Activated naive CD8-positive, alpha-beta T cell (primary cell): ENCODE results near the gene ADAD2.
A peak's percentile ranks its signal among the peaks of the same experiment; 100 is the strongest.

Experiments used
- H3K27ac Mint-ChIP-seq: one replicate; pipeline ENCODE4 v1.8.0; 2021; ENCODE audit warnings: mixed read lengths
- H3K27me3 Mint-ChIP-seq: one replicate; pipeline ENCODE4 v1.8.0; 2021; ENCODE audit warnings: mixed read lengths
- H3K36me3 Mint-ChIP-seq: one replicate; pipeline ENCODE4 v1.8.0; 2021; ENCODE audit warnings: mixed read lengths
- H3K4me1 Mint-ChIP-seq: one replicate; pipeline ENCODE4 v1.8.0; 2021; ENCODE audit warnings: low read depth, mixed read lengths
- H3K4me3 Mint-ChIP-seq: one replicate; pipeline ENCODE4 v1.8.0; 2021; ENCODE audit warnings: mild to moderate bottlenecking, mixed read lengths
- H3K9me3 Mint-ChIP-seq: one replicate; pipeline ENCODE4 v1.8.0; 2021; ENCODE audit warnings: low read depth, mixed read lengths

Gene ADAD2

DNA sequence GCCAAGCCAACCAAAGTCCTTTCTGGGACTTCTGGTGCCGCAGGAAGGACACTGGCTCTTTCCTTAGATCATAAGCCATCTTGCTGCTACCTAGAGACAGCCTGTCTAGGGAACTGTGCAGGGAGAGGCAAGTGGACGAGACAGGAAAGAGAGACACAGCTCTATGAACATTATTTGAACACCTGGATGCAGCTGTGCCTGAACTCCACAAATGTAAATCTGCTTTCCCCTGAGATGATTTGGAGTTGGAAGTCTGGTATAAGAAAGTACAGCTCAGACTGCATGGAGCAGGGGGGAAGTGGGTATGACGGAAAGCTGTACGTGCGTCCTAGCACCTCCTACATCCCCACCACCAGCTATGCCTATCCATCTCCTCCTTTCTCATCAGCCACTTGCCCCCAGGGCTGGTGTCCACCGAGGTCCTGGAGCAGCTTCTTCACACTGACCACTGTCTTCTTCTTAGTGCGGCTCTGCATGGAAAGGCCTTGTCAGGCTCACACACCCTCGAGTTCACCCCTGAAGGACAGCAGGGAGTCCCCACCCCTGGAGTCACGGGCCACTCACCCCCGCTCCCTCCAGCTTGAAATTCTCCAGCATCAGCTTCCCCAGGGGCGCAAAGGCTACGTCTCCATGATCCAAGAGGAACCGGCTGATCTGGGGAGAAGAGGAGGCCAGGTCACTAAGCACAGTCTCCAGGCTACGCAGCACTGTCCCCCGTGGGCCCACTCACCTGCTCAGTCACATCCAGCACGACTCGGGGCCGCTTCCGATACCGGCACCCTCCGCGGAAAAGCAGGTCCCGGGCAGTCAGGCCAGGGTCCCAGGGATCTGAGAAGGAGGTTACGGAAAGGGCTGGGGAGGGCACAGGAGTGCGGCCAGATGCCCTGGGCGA lies 8.0 kb upstream of the ADAD2 start:
- Mint-ChIP-seq H3K36me3 (peaks cover 3% of the 10 kb centered on the region), H3K27ac (no peak overlapping the region), H3K4me1 (peaks cover 23% of the 10 kb centered on the region), H3K4me3 (no peak overlapping the region), H3K27me3 (no peaks in the 10 kb centered on the region), H3K9me3 (no peaks in the 10 kb centered on the region)

DNA sequence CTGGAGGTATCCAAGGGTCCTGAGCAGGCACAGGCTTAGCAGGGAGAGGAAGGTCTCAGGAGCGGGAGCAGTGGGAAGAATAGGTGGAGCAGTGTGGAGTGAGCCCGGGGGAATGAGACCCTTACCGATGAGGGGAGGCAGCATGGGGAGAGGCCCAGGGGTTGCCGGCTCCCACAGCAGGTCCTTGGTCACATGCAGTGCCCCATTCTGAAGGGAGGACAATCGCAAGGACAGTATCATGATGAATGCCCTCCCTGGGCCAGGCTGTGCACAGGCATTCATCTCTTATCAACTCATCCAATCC lies 7.4 kb upstream of the ADAD2 start:
- peaks cover 3% of the 10 kb centered on the region for H3K36me3 Mint-ChIP-seq
- H3K4me3 Mint-ChIP-seq = no peak overlapping the region

GRCh38 chr16:84183911-84184591 lies 6.9 kb upstream of the ADAD2 start:
- Mint-ChIP-seq H3K9me3 (no peaks in the 10 kb centered on the region), H3K27ac (peak overlapping the region; percentile 12), H3K4me3 (peak overlapping the region; percentile 91), H3K4me1 (peaks cover 19% of the 10 kb centered on the region), H3K27me3 (no peaks in the 10 kb centered on the region), H3K36me3 (peaks cover 3% of the 10 kb centered on the region)

More for the DNA sequence above, 7.4 kb upstream of the ADAD2 start:
- Mint-ChIP-seq H3K27me3 (no peaks in the 10 kb centered on the region), H3K9me3 (no peaks in the 10 kb centered on the region), H3K4me1 (peaks cover 19% of the 10 kb centered on the region), H3K27ac (no peak overlapping the region)

- H3K36me3 Mint-ChIP-seq = peaks cover 3% of the 10 kb centered on the region
- peak overlapping the region; percentile 41 for H3K27ac Mint-ChIP-seq
- H3K9me3 Mint-ChIP-seq = no peaks in the 10 kb centered on the region
- no peaks in the 10 kb centered on the region for H3K27me3 Mint-ChIP-seq
- peaks cover 19% of the 10 kb centered on the region for H3K4me1 Mint-ChIP-seq
- H3K4me3 Mint-ChIP-seq = peak overlapping the region; percentile 91
Observed at GRCh38 chr16:84184775-84185174, 6.2 kb upstream of the ADAD2 start.

- H3K27me3 Mint-ChIP-seq = no peaks in the 10 kb centered on the region
- H3K27ac Mint-ChIP-seq = peak within 1 kb of the TSS; percentile 89
- H3K9me3 Mint-ChIP-seq = no peaks in the 10 kb centered on the region
- peaks cover 3% of the 10 kb centered on the region for H3K36me3 Mint-ChIP-seq
- H3K4me1 Mint-ChIP-seq = peaks cover 19% of the 10 kb centered on the region
- peak within 1 kb of the TSS; percentile 91 for H3K4me3 Mint-ChIP-seq
Observed at GRCh38 chr16:84186685-84187437, 4.1 kb upstream of the ADAD2 start, which contains the start of gene TAF1C. TAF1C (minus strand) TSS chr16:84187057; CDS start chr16:84184988, 2,069 bp downstream.

- Mint-ChIP-seq H3K27me3 (no peaks in the 10 kb centered on the region), H3K27ac (no peak overlapping the region), H3K36me3 (no peaks in the 10 kb centered on the region), H3K9me3 (no peaks in the 10 kb centered on the region), H3K4me1 (peaks cover 14% of the 10 kb centered on the region), H3K4me3 (no peak overlapping the region)
Observed at GRCh38 chr16:84191466-84191865, 509 bp downstream of the ADAD2 start.

DNA sequence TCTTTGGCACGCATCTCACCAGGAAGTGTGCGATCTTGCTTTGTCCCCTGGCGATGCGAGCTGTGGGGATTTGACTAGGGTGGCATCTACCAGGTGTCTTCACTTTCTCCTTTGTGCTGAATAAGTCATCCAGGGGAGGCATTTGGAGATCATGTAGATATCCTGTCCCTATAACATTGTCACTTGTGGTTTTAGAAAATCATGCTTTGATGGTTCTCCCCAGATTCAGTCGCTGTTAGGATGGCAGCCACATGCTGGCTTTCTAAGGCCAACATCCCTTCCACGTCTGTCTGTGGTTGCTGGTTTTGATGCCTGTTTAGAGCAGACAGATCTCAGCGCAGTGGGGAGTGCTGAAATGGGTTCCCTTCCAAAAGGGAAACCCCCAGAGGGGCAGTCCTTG lies 2.5 kb downstream of the ADAD2 start:
- H3K27ac Mint-ChIP-seq = peak overlapping the region; percentile 73
- no peaks in the 10 kb centered on the region for H3K36me3 Mint-ChIP-seq
- H3K4me1 Mint-ChIP-seq = peaks cover 14% of the 10 kb centered on the region
- no peaks in the 10 kb centered on the region for H3K9me3 Mint-ChIP-seq
- H3K4me3 Mint-ChIP-seq = peak overlapping the region; percentile 69
- no peaks in the 10 kb centered on the region for H3K27me3 Mint-ChIP-seq

DNA sequence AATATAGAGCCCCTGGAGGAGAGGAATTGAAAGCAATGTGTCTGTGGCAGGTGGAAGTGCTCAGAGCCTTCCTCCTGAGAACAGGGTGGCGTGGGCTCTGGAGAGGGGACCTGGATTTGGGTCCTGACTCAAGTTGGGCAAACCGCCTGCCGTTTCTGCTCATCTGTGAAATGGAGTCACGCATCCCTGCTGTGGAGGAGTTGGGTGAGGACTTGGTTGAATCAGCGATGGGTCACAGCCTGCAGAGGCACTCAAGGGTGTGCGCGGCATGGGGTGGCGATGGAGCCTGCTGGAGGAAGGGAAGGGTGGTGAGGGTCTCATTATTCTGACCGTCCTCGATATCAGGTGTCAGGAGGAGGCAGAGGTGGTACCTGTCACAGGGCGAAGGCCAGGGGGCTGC lies 3.1 kb downstream of the ADAD2 start:
- peak overlapping the region; percentile 73 for H3K27ac Mint-ChIP-seq
- no peaks in the 10 kb centered on the region for H3K27me3 Mint-ChIP-seq
- H3K9me3 Mint-ChIP-seq = no peaks in the 10 kb centered on the region
- H3K4me1 Mint-ChIP-seq = peaks cover 14% of the 10 kb centered on the region
- H3K36me3 Mint-ChIP-seq = no peaks in the 10 kb centered on the region
- H3K4me3 Mint-ChIP-seq = peak overlapping the region; percentile 69

DNA sequence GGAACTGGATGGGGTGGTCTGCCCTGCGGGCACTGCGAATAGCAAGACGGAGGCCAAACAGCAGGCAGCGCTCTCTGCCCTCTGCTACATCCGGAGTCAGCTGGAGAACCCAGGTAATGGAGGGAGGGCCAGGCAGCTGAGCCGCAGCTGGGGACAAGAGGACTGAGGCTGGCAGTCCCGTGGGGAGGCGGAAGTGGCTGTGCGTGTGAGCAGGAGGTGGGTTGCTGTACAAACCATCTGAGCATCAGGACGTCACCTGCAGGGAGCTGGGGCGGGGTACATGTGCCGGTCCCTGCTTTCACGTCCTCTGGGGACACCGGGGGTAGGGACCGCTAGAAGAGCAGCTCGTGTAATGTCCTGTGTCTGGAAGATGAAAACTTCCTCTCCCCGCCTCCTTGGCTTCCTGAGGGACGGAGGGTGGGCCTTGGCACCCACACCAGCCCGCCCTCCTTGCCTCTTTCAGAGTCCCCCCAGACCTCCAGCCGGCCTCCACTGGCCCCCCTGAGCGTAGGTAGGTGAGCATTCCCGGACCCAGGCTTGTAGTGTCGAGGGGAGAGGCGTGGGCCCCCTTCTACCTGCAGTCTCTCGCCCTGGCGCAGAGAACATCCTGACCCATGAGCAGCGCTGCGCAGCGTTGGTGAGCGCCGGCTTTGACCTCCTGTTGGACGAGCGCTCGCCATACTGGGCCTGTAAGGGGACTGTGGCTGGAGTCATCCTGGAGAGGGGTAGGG lies 3.7 kb downstream of the ADAD2 start:
- Mint-ChIP-seq H3K27ac (peak overlapping the region; percentile 73), H3K4me3 (peak overlapping the region; percentile 69), H3K27me3 (no peaks in the 10 kb centered on the region)

DNA sequence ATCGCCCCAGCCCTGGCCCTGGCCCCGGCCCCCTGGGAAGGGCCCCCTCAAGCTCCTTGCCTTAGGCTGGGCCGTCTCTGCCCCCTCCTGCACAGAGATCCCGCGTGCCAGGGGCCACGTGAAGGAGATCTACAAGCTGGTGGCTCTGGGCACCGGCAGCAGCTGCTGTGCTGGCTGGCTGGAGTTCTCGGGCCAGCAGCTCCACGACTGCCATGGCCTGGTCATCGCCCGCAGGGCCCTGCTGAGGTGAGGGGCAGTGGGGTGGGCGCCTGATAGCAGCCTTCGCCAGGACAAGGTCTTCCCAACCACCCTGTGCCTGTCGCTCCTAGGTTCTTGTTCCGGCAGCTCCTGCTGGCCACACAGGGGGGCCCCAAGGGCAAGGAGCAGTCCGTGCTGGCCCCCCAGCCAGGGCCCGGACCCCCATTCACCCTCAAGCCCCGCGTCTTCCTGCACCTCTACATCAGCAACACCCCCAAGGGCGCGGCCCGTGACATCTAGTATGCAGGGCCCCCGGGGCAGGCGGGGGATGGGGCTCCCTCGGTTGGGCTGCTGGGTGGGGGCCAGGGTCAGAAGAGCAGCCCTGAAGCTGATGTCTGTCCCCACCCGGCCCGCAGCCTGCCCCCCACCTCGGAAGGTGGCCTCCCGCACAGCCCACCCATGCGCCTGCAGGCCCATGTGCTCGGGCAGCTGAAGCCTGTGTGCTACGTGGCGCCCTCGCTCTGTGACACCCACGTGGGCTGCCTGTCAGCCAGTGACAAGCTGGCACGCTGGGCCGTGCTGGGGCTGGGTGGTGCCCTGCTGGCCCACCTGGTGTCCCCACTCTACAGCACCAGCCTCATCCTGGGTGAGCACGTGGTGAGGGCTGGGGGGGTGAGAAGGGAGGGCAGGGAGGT lies 4.5 kb downstream of the ADAD2 start:
- no peaks in the 10 kb centered on the region for H3K9me3 Mint-ChIP-seq
- H3K4me1 Mint-ChIP-seq = peaks cover 14% of the 10 kb centered on the region
- H3K27ac Mint-ChIP-seq = no peak overlapping the region
- H3K36me3 Mint-ChIP-seq = no peaks in the 10 kb centered on the region
- H3K4me3 Mint-ChIP-seq = no peak overlapping the region
- H3K27me3 Mint-ChIP-seq = no peaks in the 10 kb centered on the region

More for the DNA sequence above, 3.7 kb downstream of the ADAD2 start:
- peaks cover 14% of the 10 kb centered on the region for H3K4me1 Mint-ChIP-seq
- H3K9me3 Mint-ChIP-seq = no peaks in the 10 kb centered on the region
- no peaks in the 10 kb centered on the region for H3K36me3 Mint-ChIP-seq

GRCh38 chr16:84196101-84196500 lies 5.1 kb downstream of the ADAD2 start:
- H3K27me3 Mint-ChIP-seq = no peaks in the 10 kb centered on the region
- H3K4me3 Mint-ChIP-seq = no peak overlapping the region
- H3K9me3 Mint-ChIP-seq = no peaks in the 10 kb centered on the region
- H3K36me3 Mint-ChIP-seq = no peaks in the 10 kb centered on the region
- H3K27ac Mint-ChIP-seq = no peak overlapping the region
- H3K4me1 Mint-ChIP-seq = peaks cover 14% of the 10 kb centered on the region

DNA sequence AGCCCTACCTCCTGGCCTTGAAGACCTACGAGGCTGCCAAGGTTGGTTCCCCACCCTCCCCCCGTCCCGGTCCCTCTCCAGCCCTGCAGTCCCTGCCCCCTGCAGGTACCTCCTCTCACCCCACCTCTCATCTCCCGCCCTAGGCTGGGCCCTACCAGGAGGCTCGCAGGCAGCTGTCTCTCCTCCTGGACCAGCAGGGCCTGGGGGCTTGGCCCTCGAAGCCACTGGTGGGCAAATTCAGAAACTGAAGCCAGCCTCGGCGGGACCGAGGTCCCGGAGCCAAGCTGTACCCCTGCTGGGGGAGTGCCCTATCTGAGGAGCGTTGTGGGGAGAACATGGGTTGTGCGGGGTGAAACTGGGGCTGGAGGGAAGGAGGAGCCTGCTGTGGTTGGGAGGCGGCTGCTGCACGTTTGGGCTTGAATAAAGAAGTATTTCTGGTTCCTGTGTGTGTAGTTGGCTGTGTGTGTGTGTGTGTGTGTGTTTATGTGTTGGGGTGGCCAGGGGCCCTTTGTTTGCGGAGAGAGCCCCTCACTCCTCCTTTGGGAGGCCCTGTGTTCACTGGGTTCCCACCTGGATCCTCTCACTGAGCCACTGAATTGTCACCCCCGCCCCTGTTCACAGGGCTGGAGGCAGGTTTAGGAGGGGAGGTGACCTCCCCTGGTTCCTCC lies 5.9 kb downstream of the ADAD2 start:
- peaks cover 14% of the 10 kb centered on the region for H3K4me1 Mint-ChIP-seq
- H3K27ac Mint-ChIP-seq = no peak overlapping the region
- no peaks in the 10 kb centered on the region for H3K27me3 Mint-ChIP-seq
- no peaks in the 10 kb centered on the region for H3K36me3 Mint-ChIP-seq
- H3K9me3 Mint-ChIP-seq = no peaks in the 10 kb centered on the region
- no peak overlapping the region for H3K4me3 Mint-ChIP-seq

- Mint-ChIP-seq H3K9me3 (no peaks in the 10 kb centered on the region), H3K4me3 (no peak overlapping the region), H3K36me3 (no peaks in the 10 kb centered on the region), H3K27ac (no peak overlapping the region), H3K27me3 (no peaks in the 10 kb centered on the region), H3K4me1 (peaks cover 14% of the 10 kb centered on the region)
Observed at GRCh38 chr16:84197466-84198128, 6.6 kb downstream of the ADAD2 start.
